ENCODE data around the gene GRK2. TPM values are rescaled to one million over a fixed set of nuclear protein-coding genes. Genes with fewer than 3 reads are reported as not detected.

GRK2 gene
- total RNA-seq, 1 experiment from 2014 or later: 69.8 TPM

GRCh38 chr11:67261640-67261945 is 4.7 kb upstream of the GRK2 start:
- no TSS peak for BruUV-seq (replicated peaks)
- DNase-seq: no peak
- TF ChIP-seq CTCF (IDR thresholded peaks at IDR 0.05; ENCODE audit: unreplicated experiment): no peak
- Mint-ChIP-seq H3K27ac (ENCODE audit: unreplicated experiment) (no peak overlapping the region), H3K9me3 (ENCODE audit: low read depth, unreplicated experiment) (no peaks in the 10 kb centered on the region), H3K27me3 (ENCODE audit: unreplicated experiment) (no peaks in the 10 kb centered on the region), H3K4me1 (ENCODE audit: low read depth, unreplicated experiment) (peaks cover 24% of the 10 kb centered on the region), H3K4me3 (ENCODE audit: low read depth, unreplicated experiment) (peak overlapping the region; percentile 60), H3K36me3 (ENCODE audit: insufficient read depth, unreplicated experiment) (peaks cover 36% of the 10 kb centered on the region)
- intact Hi-C loops (cut with micrococcal nuclease; ENCODE audit: unreplicated experiment): loop anchor here (10.0 kb wide), 1 partner anchor 123 kb away; no protein-coding TSS in a partner anchor
- CTCF ChIA-PET: interaction anchor here (0.6 to 3.0 kb wide), 6 partner anchors 10 to 128 kb away, joined by 3 to 17 read pairs (median 4); no protein-coding TSS in a partner anchor

- TF ChIP-seq CTCF (IDR thresholded peaks at IDR 0.05; ENCODE audit: unreplicated experiment): no peak
- peaks cover 24% of the 10 kb centered on the region for H3K4me1 Mint-ChIP-seq (ENCODE audit: low read depth, unreplicated experiment)
- no peaks in the 10 kb centered on the region for H3K9me3 Mint-ChIP-seq (ENCODE audit: low read depth, unreplicated experiment)
- BruUV-seq (replicated peaks): no TSS peak
- peak overlapping the region; percentile 64 for H3K27ac Mint-ChIP-seq (ENCODE audit: unreplicated experiment)
- intact Hi-C loops (cut with micrococcal nuclease; ENCODE audit: unreplicated experiment): loop anchor here (1.0 to 10.0 kb wide), 2 partner anchors 55 to 123 kb away; no protein-coding TSS in a partner anchor
- CTCF ChIA-PET: interaction anchor here (0.6 to 3.0 kb wide), 6 partner anchors 10 to 1771 kb away, joined by 3 to 17 read pairs (median 4); no protein-coding TSS in a partner anchor
- H3K4me3 Mint-ChIP-seq (ENCODE audit: low read depth, unreplicated experiment): peak overlapping the region; percentile 60
- H3K36me3 Mint-ChIP-seq (ENCODE audit: insufficient read depth, unreplicated experiment): peaks cover 36% of the 10 kb centered on the region
- no peaks in the 10 kb centered on the region for H3K27me3 Mint-ChIP-seq (ENCODE audit: unreplicated experiment)
- DNase-seq: no peak
These were observed 4.2 kb upstream of the GRK2 start for GRCh38 chr11:67261946-67262681.

GRCh38 chr11:67262731-67263675 is 3.3 kb upstream of the GRK2 start:
- Mint-ChIP-seq H3K9me3 (ENCODE audit: low read depth, unreplicated experiment) (no peaks in the 10 kb centered on the region), H3K4me1 (ENCODE audit: low read depth, unreplicated experiment) (peaks cover 33% of the 10 kb centered on the region), H3K27ac (ENCODE audit: unreplicated experiment) (peak overlapping the region; percentile 64), H3K4me3 (ENCODE audit: low read depth, unreplicated experiment) (peak overlapping the region; percentile 2), H3K36me3 (ENCODE audit: insufficient read depth, unreplicated experiment) (peaks cover 42% of the 10 kb centered on the region), H3K27me3 (ENCODE audit: unreplicated experiment) (no peaks in the 10 kb centered on the region)
- intact Hi-C loops (cut with micrococcal nuclease; ENCODE audit: unreplicated experiment): loop anchor here (1.0 to 10.0 kb wide), 2 partner anchors 54 to 122 kb away; no protein-coding TSS in a partner anchor
- peak; percentile 89 for DNase-seq
- peak; percentile 80 for TF ChIP-seq CTCF (IDR thresholded peaks at IDR 0.05; ENCODE audit: unreplicated experiment)
- BruUV-seq (replicated peaks): no TSS peak
- CTCF ChIA-PET: interaction anchor here (0.6 to 3.0 kb wide), 3 partner anchors 54 to 1771 kb away, joined by 4 to 17 read pairs (median 5); no protein-coding TSS in a partner anchor

- Mint-ChIP-seq H3K4me1 (ENCODE audit: low read depth, unreplicated experiment) (peaks cover 37% of the 10 kb centered on the region), H3K36me3 (ENCODE audit: insufficient read depth, unreplicated experiment) (peaks cover 45% of the 10 kb centered on the region), H3K27ac (ENCODE audit: unreplicated experiment) (peak overlapping the region; percentile 50), H3K4me3 (ENCODE audit: low read depth, unreplicated experiment) (peak overlapping the region; percentile 39), H3K9me3 (ENCODE audit: low read depth, unreplicated experiment) (no peaks in the 10 kb centered on the region), H3K27me3 (ENCODE audit: unreplicated experiment) (no peaks in the 10 kb centered on the region)
- no TSS peak for BruUV-seq (replicated peaks)
- DNase-seq: no peak
- no peak for TF ChIP-seq CTCF (IDR thresholded peaks at IDR 0.05; ENCODE audit: unreplicated experiment)
- CTCF ChIA-PET: interaction anchor here (3.0 kb wide), 1 partner anchor 53 kb away, joined by 17 read pairs; no protein-coding TSS in a partner anchor
- intact Hi-C loops (cut with micrococcal nuclease; ENCODE audit: unreplicated experiment): loop anchor here (10.0 kb wide), 1 partner anchor 121 kb away; no protein-coding TSS in a partner anchor
These were observed 2.0 kb upstream of the GRK2 start for GRCh38 chr11:67264260-67264659.

Data from Calu3 (cell line).